ENCODE results near the gene PRKCA.

The PRKCA gene

DNA sequence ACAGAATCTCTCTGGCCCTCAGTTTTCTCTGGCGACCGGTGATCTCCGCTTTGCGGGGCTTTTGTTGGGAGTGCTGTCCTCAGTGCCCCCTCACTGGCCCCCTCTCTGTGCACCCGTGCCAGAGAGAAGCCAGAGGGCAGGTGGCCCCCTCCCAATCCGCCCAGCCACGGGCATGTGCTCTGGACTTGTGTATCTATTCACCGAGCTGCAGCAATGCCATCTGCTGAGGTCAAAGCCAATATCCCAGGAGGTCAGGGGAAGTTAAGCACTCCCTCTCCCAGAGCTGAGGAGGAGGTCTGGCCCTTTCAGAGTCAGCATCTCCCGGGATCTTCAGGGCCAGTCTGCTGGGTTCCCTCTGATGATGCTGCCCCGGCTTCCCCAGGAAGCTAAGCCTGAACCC lies 537.6 kb downstream of the PRKCA start:
- TF ChIP-seq, protein P1, sequence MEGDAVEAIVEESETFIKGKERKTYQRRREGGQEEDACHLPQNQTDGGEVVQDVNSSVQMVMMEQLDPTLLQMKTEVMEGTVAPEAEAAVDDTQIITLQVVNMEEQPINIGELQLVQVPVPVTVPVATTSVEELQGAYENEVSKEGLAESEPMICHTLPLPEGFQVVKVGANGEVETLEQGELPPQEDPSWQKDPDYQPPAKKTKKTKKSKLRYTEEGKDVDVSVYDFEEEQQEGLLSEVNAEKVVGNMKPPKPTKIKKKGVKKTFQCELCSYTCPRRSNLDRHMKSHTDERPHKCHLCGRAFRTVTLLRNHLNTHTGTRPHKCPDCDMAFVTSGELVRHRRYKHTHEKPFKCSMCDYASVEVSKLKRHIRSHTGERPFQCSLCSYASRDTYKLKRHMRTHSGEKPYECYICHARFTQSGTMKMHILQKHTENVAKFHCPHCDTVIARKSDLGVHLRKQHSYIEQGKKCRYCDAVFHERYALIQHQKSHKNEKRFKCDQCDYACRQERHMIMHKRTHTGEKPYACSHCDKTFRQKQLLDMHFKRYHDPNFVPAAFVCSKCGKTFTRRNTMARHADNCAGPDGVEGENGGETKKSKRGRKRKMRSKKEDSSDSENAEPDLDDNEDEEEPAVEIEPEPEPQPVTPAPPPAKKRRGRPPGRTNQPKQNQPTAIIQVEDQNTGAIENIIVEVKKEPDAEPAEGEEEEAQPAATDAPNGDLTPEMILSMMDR (IDR thresholded peaks at IDR 0.05), result no peak
- DNase-seq (ENCODE audit: low spot score), result no peak
- H3K27ac ChIP-seq, result no peak overlapping the region
- no peak overlapping the region for H3K4me3 ChIP-seq

DNA sequence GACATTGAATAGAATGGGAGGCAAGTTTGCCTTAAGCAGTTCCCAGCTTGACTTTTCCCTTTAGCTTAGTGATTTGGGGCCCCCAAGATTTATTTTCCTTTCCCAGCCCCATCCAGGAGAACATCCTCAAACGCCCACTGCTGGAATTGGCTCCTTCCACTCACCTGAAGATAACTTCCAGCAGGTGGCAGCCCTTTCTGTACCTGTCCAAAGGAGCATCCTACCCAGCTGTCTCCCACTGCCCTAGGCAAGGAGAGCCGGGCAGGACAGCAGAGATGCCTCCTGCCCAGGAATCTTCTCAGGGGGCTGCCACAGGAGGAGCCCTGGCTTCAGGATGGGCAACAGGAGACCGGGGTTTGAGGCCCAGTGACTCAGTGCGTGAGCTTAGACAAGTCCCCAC lies 538.9 kb downstream of the PRKCA start:
- Histone ChIP-seq H3K27ac (no peak overlapping the region), H3K4me3 (no peak overlapping the region)
- TF ChIP-seq, protein P1 (IDR thresholded peaks at IDR 0.05), result no peak
- DNase-seq (ENCODE audit: low spot score), result no peak

DNA sequence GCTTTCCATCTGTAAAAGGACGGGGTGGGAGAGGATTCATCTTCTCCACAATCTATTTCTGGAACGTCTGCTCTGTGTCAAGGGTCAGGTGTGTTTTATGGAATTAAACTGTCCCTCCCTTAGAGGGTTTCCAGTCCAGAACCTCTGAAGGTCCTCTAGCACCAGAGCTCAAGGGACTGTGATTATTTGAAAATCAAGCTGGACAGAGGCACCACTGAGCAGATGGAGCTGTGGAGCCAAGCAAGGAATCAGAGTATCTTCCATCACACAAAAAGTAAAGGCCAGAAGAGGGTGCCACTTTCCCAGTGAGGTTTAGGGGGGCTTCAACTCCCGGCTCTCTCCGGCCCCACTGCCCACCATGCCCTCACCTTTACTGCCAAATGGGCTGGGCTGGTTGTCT lies 539.3 kb downstream of the PRKCA start:
- TF ChIP-seq, protein P1 (IDR thresholded peaks at IDR 0.05), result no peak
- no peak overlapping the region for H3K27ac ChIP-seq
- DNase-seq (ENCODE audit: low spot score), result no peak
- no peak overlapping the region for H3K4me3 ChIP-seq

DNA sequence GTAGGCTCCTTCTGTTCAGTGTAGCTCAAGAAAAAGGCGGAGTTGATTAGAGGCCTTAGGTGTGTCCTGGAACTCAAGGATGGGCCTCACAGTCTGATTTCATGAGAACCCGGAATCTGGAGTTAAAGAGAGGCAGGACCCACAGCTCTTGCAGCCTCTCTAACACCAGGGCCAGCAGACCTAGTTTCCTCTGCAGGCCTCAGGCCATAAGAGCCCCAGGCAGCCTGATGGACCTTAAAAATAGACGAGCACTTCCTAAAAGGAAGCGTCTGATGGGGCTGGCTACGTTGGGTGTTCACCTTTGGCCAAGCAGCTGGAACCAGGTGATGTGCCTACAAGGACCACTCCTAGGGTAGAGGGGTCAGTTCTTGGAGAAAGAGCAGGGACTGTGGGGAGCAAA lies 540.1 kb downstream of the PRKCA start:
- Histone ChIP-seq H3K4me3 (no peak overlapping the region), H3K27ac (no peak overlapping the region)
- TF ChIP-seq, protein P1 (IDR thresholded peaks at IDR 0.05), result no peak
- no peak for DNase-seq (ENCODE audit: low spot score)

DNA sequence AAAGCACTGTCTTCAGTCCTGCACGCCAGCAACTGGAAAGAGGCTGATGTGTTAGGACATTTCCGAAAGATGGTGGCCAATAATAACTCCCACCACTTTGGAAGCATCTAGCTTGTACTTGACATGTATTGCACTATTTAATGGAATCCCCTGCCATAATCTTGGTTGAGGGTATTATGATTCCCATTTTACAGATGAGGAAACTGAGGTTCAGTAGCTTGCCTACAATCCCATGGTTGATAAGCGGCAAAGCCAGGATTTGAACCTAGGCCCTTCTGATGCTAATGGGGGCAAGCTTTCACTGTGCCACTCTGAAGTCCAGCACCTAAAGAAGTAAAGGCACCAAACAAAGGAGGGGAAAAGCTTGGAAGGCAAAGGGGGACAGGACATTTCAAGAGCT lies 540.5 kb downstream of the PRKCA start:
- no peak overlapping the region for H3K27ac ChIP-seq
- TF ChIP-seq, protein P1 (IDR thresholded peaks at IDR 0.05), result no peak
- no peak for DNase-seq (ENCODE audit: low spot score)
- H3K4me3 ChIP-seq, result no peak overlapping the region

DNA sequence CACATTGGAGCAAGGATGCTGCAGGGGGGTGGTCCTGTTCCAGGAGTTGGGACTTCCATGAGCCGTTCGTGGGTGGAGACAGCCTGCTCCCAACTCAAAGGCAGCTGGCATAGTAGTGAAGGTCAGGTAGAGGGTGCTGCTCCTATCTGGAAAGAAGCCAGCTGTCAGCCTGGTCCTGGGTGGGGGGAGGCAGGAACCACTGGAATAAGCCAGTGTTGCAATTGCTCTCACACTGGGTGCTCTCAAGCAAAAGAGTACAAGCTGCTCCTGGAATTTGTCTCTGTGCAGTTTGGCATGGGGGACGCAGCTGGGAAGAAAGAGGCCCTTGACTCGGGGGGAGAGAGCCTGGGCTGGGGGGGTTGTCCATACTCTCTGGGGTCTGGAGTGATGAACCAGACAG lies 541.2 kb downstream of the PRKCA start:
- DNase-seq (ENCODE audit: low spot score), result no peak
- H3K27ac ChIP-seq, result no peak overlapping the region
- no peak overlapping the region for H3K4me3 ChIP-seq
- TF ChIP-seq, protein P1 (IDR thresholded peaks at IDR 0.05), result no peak

DNA sequence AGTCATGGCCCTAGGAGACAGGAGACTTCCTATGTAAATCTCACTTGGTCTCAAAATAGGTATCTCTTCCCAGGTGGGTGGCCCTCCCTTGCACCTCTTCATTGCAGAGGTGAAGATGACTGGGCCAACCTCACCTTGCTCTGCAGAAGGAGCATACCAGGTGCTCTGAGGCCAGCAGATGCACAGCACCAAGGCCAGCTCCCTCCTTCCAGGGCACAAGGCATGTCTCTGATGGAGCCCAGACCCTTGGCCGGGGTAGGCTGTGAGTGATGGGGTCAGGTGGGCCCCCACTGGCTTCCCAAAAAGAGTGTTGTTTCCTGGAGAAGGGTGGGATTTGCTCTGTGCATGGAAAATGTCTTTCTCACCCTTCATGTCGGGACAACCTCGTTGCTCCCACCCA lies 545.3 kb downstream of the PRKCA start:
- Histone ChIP-seq H3K27ac (no peak overlapping the region), H3K4me3 (no peak overlapping the region)
- TF ChIP-seq, protein P1 (IDR thresholded peaks at IDR 0.05), result no peak
- DNase-seq (ENCODE audit: low spot score), result no peak
